IPS-11a (cell line): Measurements from ENCODE around the gene MRPS6.

Source experiments
- H3K4me3 ChIP-seq: one replicate; pipeline ENCODE4 v1.5.1; 2013; ENCODE audit warnings: low read depth, low read length, control low read depth

Gene MRPS6

DNA sequence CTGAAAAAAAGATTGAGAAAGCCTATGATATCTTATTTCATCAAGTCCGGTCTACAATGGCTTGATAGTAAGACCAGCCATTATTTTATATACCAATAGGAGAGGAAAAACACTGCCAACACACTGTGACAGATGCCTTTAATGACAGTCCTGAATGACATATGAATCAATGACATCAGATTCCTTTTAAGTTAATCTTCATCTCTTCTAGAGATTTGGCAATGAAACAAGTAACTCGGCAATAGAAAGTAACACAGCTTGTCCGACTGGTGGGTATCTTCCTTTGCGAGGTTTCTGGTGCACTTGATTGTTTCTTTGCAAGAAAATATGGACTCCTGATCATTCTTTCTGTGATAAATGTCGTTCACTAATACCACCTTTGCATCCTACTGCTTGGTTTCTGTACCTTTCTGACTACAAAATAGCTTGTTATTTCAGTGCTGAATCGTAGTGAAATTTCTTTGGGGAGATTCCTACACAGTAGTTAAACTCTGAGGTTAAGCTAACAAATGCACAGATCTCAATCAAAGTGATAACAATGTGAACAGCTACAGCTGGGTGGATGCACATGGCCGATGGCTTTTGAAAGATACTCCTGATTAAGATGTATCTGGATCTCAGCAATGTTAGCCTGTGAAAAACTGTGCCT, 104.7 kb downstream of the MRPS6 start:
- no peak overlapping the region for H3K4me3 ChIP-seq

DNA sequence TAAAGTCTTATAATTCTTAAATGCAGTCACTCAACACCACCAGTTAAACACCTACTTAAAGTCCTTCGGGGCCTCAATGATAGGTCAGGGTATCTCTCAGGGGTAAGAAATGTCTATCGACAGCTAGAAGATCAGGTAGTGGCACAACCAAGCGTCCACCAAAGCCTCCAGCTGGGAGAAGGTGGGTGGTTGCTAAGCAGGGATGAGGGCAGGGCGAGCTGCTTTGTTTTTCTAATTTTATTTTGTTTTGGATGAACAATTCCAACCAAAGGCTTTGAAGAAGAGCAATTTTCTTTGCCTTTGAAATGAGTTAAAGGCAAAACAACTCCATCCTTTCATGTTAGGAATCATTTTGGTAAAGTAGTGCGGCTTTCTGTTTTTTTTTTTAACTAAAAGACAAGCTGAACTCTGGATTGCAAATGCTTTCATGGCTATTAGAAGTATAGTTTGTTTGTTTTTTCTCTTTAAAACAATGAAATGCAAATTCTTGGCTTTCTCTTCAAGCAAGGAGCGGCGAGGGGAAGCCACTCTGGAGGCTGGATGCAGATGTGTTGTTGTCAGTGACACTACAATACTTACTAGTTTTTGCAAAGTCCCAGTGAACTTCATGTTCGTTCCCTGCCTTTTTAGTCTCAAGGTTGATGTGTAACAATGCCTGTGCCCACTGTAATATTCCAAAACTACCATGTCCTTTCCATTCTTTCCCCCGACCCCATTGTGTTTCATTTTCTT, 106.0 kb downstream of the MRPS6 start:
- H3K4me3 ChIP-seq, result no peak overlapping the region

DNA sequence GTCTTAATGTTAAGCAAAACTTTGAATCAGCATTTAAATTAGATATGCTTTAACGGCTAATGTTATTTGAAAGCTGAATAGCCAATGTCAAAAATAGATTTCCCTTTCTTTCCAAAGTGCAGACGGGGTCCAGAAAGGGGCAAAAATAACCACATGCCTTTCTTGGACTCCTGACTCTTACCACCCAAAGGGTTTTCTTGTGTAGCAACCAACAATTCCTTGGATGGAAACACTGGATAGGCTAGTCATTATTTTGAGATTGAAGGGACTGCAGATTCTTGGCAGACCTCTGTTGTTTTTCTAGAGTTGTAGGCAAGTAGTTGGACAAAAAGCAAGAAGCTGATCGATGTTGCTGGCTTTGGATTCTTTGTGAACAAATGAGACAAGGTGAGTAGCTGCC, 107.0 kb downstream of the MRPS6 start:
- no peak overlapping the region for H3K4me3 ChIP-seq

DNA sequence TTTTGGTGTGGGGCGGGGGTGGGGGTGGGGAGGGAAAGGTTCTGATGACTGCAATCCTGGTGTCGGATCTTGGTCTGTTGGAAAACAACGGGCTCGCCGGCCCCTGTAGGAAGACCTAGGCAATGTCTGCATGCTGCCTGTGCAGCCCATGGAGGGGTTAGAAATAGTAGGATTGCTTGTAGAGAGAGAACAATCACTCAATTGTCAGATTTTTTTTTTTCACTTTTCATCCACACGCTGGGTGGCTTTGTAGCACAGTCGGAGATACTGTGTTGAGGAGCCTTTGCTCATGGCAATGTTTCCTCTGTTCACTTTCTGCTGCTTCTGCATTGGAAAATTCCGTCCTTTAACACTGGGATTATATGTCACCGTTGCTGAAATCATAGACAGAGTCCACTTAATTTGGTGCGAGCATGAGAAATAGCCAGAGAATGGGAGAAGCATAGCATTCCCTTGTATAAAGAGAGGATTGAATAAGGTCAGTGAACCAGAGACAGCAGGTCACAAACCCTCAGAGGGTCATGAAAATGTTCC, 107.5 kb downstream of the MRPS6 start:
- no peak overlapping the region for H3K4me3 ChIP-seq

DNA sequence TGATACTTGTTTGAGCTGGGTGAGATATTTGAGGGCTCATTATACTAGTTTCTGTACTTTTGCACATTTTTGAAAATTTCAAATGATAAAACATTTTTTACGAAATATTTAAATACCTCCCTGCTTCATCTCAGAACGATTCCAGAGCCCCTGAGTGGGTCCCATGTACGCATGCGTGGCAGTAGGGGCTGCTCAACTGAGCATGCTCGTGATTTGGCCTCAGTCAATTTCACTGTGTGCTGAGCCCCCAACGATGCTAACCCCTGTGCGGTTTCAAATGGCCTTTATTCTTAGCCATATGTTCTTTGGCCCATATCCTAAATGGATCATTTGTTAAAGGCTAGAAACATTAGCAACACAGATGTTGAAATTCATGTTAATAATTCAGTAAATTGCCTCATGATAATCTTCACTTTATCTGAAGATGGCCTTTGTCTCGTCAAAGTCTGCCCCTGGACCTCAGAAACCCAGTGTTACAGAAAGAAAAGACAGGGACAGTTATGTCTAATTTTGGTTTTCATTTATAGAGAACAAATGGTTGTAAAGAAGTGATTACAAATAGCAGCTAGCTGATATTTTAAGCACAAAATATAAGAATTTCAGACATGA, 108.2 kb downstream of the MRPS6 start:
- H3K4me3 ChIP-seq, result no peak overlapping the region

DNA sequence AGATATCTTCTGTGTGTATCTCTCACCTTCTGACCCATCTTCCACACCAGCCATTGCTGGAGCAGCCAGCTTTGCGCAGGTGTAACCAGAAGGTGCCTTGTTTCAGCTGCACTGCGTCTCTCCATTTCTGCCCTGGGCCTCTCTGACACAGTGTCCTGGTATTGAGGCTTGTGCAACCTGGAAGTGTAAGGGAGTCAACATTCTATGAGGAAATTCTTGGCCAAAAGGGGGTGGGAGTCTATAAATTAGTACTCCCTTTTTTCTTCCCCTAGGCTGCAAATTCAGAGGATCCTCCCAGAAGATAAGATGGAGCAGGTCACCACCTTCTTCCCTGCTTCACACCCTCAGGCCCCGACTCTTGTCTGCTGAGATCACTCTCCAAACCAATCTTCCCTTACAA, 109.1 kb downstream of the MRPS6 start:
- H3K4me3 ChIP-seq, result no peak overlapping the region

DNA sequence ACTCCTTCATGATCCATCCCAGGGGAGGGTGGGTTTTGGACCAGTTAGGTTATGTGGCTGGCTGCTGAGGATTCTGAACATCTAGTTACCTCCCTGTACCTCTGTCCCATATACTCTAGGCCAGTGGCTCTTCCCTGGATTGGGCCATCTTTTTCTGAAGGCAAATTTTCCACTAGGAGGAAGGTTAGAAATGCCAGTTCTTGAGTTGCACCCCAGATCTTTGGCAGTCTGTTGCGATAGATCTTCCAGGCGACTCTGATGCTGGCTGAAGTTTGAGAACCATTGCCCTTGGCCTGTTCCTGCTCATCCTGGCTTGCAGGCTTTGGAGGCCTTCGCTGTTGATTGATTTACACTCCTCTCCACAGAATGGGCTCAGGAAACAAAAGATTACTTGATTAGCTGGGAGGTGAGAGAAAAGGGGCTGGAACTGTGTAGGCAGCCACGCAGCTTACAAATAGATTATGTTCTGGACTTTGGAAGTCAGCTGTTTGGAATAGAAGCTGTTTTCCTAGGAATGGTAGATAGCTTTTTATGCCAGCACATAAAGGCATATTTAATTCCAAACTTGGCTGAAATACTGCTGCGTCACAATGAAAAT, 110.1 kb downstream of the MRPS6 start:
- H3K4me3 ChIP-seq, result no peak overlapping the region

DNA sequence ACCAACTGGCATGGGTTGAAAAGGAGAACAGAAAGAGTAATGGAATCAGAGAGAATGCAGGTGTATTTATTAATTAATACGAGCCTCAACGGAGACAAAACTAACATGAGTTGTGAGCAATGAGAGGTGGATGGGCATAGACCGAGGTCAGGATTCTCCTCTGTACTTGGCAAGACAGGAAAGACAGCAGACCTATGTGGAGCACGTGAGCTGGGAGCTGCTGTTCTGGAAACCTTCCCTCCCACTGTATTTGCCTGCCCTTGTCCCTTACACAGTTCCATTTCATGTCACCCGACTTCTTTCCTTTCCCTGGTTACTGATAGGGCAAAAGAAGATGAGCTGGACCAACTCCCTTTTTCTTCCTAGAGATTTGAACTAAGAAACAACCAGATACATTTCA, 110.9 kb downstream of the MRPS6 start:
- no peak overlapping the region for H3K4me3 ChIP-seq

DNA sequence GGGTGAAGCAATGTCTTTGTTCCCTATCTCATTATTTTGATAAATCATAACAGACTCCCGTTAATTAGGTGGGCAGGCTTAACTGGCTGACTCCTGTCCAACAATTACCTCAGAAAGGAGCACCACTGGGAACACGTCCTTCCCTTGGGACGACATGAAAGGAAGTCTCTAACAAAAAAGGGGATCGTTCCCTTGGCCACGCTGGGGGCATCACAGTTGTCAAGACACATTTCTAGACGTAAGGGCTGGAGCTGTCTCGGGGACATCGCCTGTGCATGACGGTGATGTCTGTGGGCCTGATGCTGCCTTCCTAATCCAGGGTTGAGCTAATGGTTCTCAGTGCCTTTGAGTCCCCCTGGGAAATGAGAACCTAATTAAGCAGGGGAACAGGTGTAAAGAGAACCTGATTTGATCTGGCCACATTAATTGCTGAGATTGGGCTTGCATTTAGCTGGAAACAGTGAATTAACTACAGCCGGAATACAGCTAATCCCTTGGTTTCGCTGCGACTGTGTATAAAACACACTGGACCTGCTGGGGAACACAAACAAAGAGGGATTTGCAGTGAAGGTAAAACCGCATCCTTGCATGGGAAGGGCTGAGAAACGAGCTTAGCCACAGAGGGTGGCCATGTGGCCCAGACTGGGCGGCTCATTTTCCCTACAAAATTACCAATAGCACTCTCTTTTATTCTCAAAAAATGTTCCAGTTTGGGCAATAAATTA, 111.8 kb downstream of the MRPS6 start:
- no peak overlapping the region for H3K4me3 ChIP-seq

DNA sequence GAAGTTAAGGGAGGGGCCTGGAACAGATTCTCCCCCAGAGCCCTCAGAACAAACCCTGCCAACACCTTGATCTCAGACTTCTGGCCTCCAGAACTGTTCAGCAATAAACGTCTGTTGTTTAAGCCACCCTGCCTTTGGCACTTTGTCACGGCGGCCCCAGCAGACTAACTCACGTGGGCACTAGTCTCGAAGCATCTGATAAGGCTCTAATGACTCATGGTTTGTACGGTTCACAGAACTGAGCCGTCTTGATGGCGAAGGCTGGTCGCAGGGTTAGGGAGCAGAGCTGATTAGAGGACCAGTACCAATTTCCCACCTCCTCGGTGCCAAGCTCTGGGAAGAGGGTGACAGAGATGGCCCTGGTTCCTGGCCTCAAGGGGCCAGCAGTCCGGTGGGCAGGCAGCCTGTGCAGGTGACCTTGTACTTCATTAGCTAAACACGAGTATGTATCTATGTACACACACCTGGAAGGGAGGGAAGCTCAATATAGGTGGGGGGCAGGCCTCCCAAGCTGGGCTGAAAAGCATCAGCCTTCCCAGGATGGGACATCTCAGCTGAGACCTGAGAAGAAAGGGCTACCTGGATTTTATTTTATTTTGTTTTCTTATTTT, 112.8 kb downstream of the MRPS6 start:
- no peak overlapping the region for H3K4me3 ChIP-seq

DNA sequence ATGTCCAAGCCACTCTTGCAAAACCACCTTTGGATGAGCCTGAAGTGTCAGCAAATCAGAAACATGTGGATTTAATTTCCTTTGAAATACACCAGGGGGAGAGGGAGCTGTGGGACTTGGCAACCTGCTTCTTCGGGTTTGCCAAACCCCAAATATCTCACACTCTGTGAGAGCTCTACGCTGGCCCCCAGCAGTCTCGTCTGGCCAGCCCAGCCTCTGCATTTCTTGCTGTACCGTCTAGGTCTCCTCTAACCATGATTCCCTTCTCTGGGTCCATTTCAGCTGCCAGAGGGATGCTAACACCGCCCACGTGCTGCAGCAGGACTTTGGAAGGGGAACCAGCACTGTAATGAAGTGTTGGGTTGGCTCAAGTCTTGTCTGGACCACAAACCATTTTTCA, 114.6 kb downstream of the MRPS6 start:
- no peak overlapping the region for H3K4me3 ChIP-seq

DNA sequence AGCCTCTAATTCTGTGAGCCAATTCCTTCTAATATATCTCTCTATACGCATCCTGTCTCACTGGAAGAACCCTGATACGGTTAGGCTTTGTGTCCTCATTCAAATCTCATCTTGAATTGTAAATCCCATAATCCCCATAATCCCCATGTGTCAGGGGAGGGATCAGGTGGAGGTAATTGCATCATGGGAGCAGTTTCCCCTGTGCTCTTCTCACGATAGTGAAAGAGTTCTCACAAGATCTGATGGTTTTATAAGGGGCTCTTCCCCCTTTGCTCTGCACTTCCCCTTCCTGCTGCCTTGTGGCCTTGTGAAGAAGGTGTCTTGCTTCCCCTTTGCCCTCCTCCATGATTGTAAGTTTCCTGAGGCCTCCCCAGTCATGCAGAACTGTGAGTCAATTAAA, 116.1 kb downstream of the MRPS6 start:
- H3K4me3 ChIP-seq, result no peak overlapping the region

DNA sequence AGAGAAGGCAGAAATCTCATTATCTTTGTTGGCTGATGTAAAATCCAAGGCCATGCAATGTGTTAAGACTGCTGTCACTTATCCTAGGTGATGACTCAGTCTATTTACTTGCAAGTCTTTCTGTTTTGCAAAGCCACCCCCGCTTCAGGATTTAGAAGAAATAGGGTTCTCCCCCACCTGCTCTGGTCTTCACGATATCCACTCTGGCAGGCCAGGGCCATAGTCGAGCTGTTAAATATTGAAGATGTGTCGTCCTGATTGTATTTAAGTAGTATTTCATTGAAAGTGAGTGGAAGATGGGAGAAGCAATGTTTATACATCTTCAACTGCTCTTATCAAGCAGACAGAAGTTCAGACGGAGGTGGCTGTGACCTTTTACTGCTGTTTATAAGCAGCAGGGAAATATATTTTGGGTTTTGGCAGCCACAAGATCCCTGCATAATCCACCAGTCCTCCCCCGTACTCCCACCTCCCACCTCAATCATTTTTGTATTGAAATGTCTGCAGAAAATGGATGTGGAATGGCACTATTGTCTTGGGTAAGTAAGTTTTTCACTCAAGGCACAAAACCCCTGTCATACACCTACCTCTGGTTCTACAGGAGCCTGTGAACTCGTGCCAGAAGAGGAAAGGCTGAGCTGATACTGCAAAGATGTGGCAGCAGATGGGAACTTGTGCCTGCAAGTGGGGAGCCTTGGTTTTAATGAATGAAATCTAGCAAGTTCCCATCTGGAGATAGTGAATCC, 117.4 kb downstream of the MRPS6 start:
- no peak overlapping the region for H3K4me3 ChIP-seq

DNA sequence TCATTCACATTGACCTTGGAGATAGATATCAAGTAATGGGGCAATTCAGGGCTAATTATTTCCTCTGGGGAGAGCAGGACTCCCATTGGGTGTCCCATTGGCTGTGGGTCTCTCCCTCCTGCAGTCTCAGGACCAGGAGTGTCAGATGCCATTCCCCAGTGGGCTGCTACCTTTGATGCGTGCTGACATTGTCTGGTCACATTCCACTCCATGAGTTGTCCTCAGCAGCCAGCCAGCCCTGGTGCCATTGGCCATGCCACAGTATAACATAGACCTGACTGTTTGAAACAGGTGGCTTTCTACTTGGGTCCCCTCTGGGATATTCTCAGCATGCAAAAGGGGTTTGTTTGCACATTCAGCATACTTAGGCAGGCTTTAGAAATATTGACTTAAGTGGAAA, 118.5 kb downstream of the MRPS6 start:
- H3K4me3 ChIP-seq, result no peak overlapping the region
